Measurements from ENCODE around the gene TEDDM1. TPM values are rescaled to one million over a fixed set of nuclear protein-coding genes. Genes with fewer than 3 reads are reported as not detected.

The TEDDM1 gene
- total and polyA plus RNA-seq, 2 of the 13 experiments (the other 11 are each of a cell fraction or from before 2014, with no cell fraction given): not detected

DNA sequence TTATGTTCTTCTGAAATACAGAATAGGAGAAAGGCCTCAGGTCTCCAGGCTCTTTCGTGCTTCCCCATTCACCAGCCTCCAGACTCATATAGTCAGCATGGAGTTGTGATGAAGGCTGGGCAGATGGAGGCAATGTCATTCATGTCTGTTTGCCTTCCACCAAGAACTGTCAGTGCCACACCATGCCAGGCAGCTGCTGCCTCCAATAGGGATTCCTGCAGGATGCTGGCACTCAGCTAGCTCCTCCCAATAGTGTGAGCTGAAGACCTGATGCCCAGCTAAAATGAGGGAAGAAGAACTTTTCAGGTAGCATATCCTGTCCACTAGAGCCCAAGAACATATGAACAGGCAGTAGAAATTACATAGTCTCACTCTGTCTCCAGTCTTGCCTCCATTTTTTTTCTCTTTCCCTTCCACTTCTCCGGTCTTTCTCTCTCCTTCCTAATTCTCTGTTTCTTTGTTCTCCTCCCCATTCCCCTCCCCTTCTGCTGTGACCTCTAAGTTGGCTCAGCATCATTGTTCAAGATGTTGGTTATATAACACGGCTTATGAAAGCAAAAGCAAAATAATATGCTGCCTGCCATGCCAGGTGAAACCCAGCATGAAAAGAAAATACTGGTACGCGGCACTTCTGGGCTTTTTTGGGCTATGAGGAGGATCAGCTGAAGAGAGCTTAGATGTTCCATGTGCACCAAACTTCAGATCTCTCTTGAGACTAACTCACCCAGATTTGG, 26.2 kb downstream of the TEDDM1 start (continued):
- TF ChIP-seq, protein P1, sequence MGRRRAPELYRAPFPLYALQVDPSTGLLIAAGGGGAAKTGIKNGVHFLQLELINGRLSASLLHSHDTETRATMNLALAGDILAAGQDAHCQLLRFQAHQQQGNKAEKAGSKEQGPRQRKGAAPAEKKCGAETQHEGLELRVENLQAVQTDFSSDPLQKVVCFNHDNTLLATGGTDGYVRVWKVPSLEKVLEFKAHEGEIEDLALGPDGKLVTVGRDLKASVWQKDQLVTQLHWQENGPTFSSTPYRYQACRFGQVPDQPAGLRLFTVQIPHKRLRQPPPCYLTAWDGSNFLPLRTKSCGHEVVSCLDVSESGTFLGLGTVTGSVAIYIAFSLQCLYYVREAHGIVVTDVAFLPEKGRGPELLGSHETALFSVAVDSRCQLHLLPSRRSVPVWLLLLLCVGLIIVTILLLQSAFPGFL (CRISPR knock-in tag; IDR thresholded peaks at IDR 0.05): no peak

DNA sequence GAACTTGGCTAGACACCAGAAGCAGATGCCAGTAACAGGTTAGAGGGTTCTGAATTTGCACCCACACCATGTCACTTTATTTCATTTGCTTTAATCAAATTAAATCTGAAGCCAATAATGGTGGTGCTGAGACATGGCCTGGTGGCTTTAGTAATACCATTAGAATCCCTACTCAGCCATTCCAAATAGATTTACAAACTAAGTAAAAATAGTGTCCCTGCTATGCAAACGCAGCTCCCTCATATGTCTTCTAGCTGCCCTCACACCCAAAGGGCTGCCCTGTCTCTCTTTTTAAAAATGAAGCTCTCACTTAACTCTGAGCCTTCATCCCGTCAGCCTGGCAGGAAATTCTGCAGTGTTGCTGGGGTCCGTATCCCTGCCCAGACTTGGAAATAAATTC, 29.9 kb downstream of the TEDDM1 start:
- no peak for FAIRE-seq
- POLR2A ChIA-PET: interaction anchor here (0.9 kb wide), 1 partner anchor 19 kb away, joined by 3 read pairs; no protein-coding TSS in a partner anchor
- WGBS (ENCODE audit: low lambda C conversion rate): 48% methylated on average over 3 of the region's 3 CpGs

More for the DNA sequence above, 29.9 kb downstream of the TEDDM1 start:
- Histone ChIP-seq H3K4me2 (ENCODE audit: low read depth, low read length) (no peak overlapping the region), H2AFZ (ENCODE audit: low read length) (no peak overlapping the region), H4K20me1 (ENCODE audit: insufficient read depth, low read length) (no peaks in the 10 kb centered on the region), H3K9ac (ENCODE audit: insufficient read depth, low read depth, low read length) (no peak overlapping the region), H3K79me2 (ENCODE audit: insufficient read depth, low read length) (no peaks in the 10 kb centered on the region), H3K9me3 (ENCODE audit: low read length) (no peaks in the 10 kb centered on the region), H3K4me1 (ENCODE audit: insufficient read depth, low read length) (no peaks in the 10 kb centered on the region), H3K27me3 (ENCODE audit: control insufficient read depth in 1 of 2, insufficient read depth in 2 of 2, low read length in 2 of 2) (peaks cover 0 to 12% of the 10 kb centered on the region in 2 experiments; a peak in 1 of 5 replicates), H3K36me3 (replicated peaks in 1 of 2; ENCODE audit: control insufficient read depth in 1 of 2, insufficient read depth in 2 of 2, low read length in 2 of 2) (no peaks in the 10 kb centered on the region), H3K4me3 (replicated peaks in 1 of 3; ENCODE audit: insufficient read depth in 1 of 3, low read depth in 2 of 3, low read length in 3 of 3) (no peak overlapping the region), H3K27ac (ENCODE audit: extremely low read length, insufficient read depth, low read length) (no peak overlapping the region)
- CTCF ChIA-PET (ENCODE audit: low intra/inter-chr PET ratio, low total read pairs): no interaction called here
- intact Hi-C loops (cut with micrococcal nuclease; ENCODE audit: unreplicated experiment): no loop called here
- TF ChIP-seq, protein P2, sequence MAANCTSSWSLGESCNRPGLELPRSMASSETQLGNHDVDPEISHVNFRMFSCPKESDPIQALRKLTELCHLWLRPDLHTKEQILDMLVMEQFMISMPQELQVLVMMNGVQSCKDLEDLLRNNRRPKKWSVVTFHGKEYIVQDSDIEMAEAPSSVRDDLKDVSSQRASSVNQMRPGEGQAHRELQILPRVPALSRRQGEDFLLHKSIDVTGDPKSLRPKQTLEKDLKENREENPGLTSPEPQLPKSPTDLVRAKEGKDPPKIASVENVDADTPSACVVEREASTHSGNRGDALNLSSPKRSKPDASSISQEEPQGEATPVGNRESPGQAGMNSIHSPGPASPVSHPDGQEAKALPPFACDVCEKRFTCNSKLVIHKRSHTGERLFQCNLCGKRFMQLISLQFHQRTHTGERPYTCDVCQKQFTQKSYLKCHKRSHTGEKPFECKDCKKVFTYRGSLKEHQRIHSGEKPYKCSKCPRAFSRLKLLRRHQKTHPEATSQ (CRISPR knock-in tag; IDR thresholded peaks at IDR 0.05; ENCODE audit: borderline replicate concordance): no peak
- TF ChIP-seq LCORL (IDR thresholded peaks at IDR 0.05) (no peak), LCORL (CRISPR knock-in tag; IDR thresholded peaks at IDR 0.05) (no peak), ZNF235 (CRISPR knock-in tag; IDR thresholded peaks at IDR 0.05; ENCODE audit: borderline replicate concordance) (no peak), GPN1 (CRISPR knock-in tag; IDR thresholded peaks at IDR 0.05; ENCODE audit: borderline replicate concordance) (no peak)
- in situ Hi-C loops (cut with HindIII; ENCODE audit: extremely low pct_ligation_motif_present, low pct_unique_long_range_greater_than_20kb): no loop called here
- DNase-seq (ENCODE audit: low spot score): no peak
- no TSS peak for BruUV-seq (replicated peaks)
- ATAC-seq: no peak
